Loucy (cell line): ENCODE results near the gene CASP6.

Source experiments
- H2AFZ ChIP-seq: fragments of 200-600 bp; sonication (generic); 2 replicates; pipeline ENCODE4 v1.6.0; 2016; ENCODE audit warnings: antibody characterized with exemption, mild to moderate bottlenecking, low read length, moderate library complexity
- H3F3A ChIP-seq: fragments of 200-600 bp; 2 replicates; pipeline ENCODE4 v1.6.0; 2016; ENCODE audit warnings: antibody characterized with exemption, low read depth, mild to moderate bottlenecking
- H3K27me3 ChIP-seq: fragments of 200-600 bp; sonication (generic); 2 replicates; pipeline ENCODE4 v1.6.1; 2014; ENCODE audit warnings: low read length, mild to moderate bottlenecking; ENCODE audit not compliant: insufficient read depth, poor library complexity, severe bottlenecking
- H3K36me3 ChIP-seq: fragments of 200-600 bp; sonication (generic); 2 replicates; pipeline ENCODE4 v1.6.1; 2016; ENCODE audit warnings: low read length; ENCODE audit not compliant: insufficient read depth
- H3K4me1 ChIP-seq: fragments of 200-600 bp; sonication (generic); 2 replicates; pipeline ENCODE4 v1.5.1; 2014; ENCODE audit warnings: low read length, mild to moderate bottlenecking; ENCODE audit not compliant: insufficient read depth, poor library complexity, severe bottlenecking
- H3K4me2 ChIP-seq: fragments of 200-600 bp; sonication (generic); 2 replicates; pipeline ENCODE4 v1.6.0; 2014; ENCODE audit warnings: antibody characterized with exemption, low read length, low read depth, mild to moderate bottlenecking; ENCODE audit not compliant: poor library complexity, severe bottlenecking
- H3K4me3 ChIP-seq: fragments of 200-600 bp; sonication (generic); 2 replicates; pipeline ENCODE4 v1.5.1; 2014; ENCODE audit warnings: low read length, mild to moderate bottlenecking, mixed read lengths; ENCODE audit not compliant: poor library complexity, severe bottlenecking
- H3K79me2 ChIP-seq: fragments of 200-600 bp; sonication (generic); 2 replicates; pipeline ENCODE4 v1.6.1; 2014; ENCODE audit warnings: low read length; ENCODE audit not compliant: insufficient read depth
- H3K9ac ChIP-seq: fragments of 200-600 bp; sonication (generic); 2 replicates; pipeline ENCODE4 v1.6.0; 2014; ENCODE audit warnings: mild to moderate bottlenecking, low read depth, low read length, moderate library complexity; ENCODE audit not compliant: poor library complexity, severe bottlenecking
- H3K9me2 ChIP-seq: fragments of 200-600 bp; sonication (generic); replicated peaks from 2 replicates; pipeline ENCODE4 v1.6.1; 2016; ENCODE audit warnings: low read depth, low read length, mixed read lengths
- H3K9me3 ChIP-seq: fragments of 200-600 bp; sonication (generic); 2 replicates; pipeline ENCODE4 v1.6.1; 2014; ENCODE audit warnings: mild to moderate bottlenecking, antibody characterized with exemption, low read length, low read depth; ENCODE audit not compliant: insufficient read depth
- H4K20me1 ChIP-seq: fragments of 200-600 bp; sonication (generic); 2 replicates; pipeline ENCODE4 v1.6.0; 2014; ENCODE audit warnings: antibody characterized with exemption, low read length, mild to moderate bottlenecking; ENCODE audit not compliant: insufficient read depth, poor library complexity, severe bottlenecking
- EZH2phosphoT487 ChIP-seq: fragments of 200-600 bp; IDR thresholded peaks from 2 replicates; pipeline ENCODE4 v1.6.1; 2018; ENCODE audit warnings: antibody characterized with exemption, mild to moderate bottlenecking, moderate library complexity, borderline replicate concordance
- TF ChIP-seq, protein P1 (sequence below): fragments of 200-600 bp; sonication (generic); conservative IDR thresholded peaks from 2 replicates; pipeline ENCODE4 v1.5.1; 2014; ENCODE audit warnings: mild to moderate bottlenecking, antibody characterized with exemption, low read length

CASP6 gene

DNA sequence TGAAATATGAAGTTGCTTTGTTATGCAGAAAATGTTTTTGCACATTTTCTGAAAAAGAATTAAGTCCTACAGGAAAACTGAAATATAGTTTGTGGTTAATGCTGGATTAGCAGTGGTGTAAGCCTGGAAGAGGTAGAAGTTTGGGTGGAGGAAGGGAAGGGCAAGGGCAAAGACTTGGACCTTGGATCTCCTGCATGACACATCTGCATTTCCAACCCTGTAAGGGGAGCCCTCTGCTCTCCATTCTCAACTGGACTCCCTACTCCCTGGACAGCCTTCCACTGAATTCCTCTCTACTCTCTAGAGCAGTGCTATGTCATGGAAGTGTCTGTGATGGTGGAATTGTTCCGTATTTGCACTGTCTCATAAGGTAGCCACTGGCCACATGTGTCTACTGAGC lies 4.6 kb downstream of the CASP6 start:
- H3K4me2 ChIP-seq, result peak overlapping the region; percentile 79
- H3K9me2 ChIP-seq, result no peaks in the 10 kb centered on the region
- H4K20me1 ChIP-seq, result peaks cover 7% of the 10 kb centered on the region
- H2AFZ ChIP-seq, result no peak overlapping the region
- H3K36me3 ChIP-seq, result peaks cover 28% of the 10 kb centered on the region; the same call in 1 of the 2 replicates
- no peaks in the 10 kb centered on the region for H3F3A ChIP-seq
- no peaks in the 10 kb centered on the region for H3K27me3 ChIP-seq
- peaks cover 57% of the 10 kb centered on the region for H3K79me2 ChIP-seq
- no peaks in the 10 kb centered on the region for H3K9me3 ChIP-seq
- peaks cover 44% of the 10 kb centered on the region for H3K4me1 ChIP-seq
- TF ChIP-seq EZH2phosphoT487, result no peak
- TF ChIP-seq, protein P1, sequence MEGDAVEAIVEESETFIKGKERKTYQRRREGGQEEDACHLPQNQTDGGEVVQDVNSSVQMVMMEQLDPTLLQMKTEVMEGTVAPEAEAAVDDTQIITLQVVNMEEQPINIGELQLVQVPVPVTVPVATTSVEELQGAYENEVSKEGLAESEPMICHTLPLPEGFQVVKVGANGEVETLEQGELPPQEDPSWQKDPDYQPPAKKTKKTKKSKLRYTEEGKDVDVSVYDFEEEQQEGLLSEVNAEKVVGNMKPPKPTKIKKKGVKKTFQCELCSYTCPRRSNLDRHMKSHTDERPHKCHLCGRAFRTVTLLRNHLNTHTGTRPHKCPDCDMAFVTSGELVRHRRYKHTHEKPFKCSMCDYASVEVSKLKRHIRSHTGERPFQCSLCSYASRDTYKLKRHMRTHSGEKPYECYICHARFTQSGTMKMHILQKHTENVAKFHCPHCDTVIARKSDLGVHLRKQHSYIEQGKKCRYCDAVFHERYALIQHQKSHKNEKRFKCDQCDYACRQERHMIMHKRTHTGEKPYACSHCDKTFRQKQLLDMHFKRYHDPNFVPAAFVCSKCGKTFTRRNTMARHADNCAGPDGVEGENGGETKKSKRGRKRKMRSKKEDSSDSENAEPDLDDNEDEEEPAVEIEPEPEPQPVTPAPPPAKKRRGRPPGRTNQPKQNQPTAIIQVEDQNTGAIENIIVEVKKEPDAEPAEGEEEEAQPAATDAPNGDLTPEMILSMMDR, result no peak
- H3K4me3 ChIP-seq, result peak overlapping the region; percentile 17
- H3K9ac ChIP-seq, result no peak overlapping the region

DNA sequence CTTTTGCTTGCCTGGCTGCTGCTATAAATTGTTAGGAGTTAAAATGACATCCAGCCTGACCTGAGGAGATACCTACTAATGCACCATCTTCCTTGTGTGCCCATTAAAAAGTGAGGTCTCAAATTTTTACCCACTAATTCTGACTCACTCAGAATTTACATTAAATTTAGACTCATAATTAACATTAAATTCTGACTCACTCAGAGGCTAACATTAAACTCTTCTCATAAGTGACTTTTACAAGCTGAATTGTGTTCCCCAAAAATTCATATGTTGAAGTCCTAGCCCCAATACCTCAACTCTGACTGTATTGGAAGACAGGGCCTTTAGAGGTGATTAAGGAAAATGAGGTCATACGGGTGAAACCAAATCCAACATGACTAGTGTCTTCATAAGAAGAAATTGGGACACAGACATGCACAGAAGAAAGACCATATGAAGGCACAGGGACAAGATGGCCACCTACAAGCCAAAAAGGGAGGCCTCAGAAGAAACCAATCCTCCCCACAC lies 11.8 kb downstream of the CASP6 start:
- Histone ChIP-seq H3K4me3 (no peak overlapping the region), H2AFZ (no peak overlapping the region), H4K20me1 (peaks cover 6% of the 10 kb centered on the region), H3K4me2 (peak overlapping the region; percentile 11), H3K79me2 (no peaks in the 10 kb centered on the region; the same call in 1 of the 2 replicates), H3K4me1 (peaks cover 15% of the 10 kb centered on the region), H3K9ac (no peak overlapping the region), H3K9me2 (no peaks in the 10 kb centered on the region), H3K9me3 (no peaks in the 10 kb centered on the region), H3K36me3 (peaks cover 60% of the 10 kb centered on the region), H3F3A (no peaks in the 10 kb centered on the region), H3K27me3 (no peaks in the 10 kb centered on the region)
- TF ChIP-seq, protein P1, result no peak
- TF ChIP-seq EZH2phosphoT487, result no peak

DNA sequence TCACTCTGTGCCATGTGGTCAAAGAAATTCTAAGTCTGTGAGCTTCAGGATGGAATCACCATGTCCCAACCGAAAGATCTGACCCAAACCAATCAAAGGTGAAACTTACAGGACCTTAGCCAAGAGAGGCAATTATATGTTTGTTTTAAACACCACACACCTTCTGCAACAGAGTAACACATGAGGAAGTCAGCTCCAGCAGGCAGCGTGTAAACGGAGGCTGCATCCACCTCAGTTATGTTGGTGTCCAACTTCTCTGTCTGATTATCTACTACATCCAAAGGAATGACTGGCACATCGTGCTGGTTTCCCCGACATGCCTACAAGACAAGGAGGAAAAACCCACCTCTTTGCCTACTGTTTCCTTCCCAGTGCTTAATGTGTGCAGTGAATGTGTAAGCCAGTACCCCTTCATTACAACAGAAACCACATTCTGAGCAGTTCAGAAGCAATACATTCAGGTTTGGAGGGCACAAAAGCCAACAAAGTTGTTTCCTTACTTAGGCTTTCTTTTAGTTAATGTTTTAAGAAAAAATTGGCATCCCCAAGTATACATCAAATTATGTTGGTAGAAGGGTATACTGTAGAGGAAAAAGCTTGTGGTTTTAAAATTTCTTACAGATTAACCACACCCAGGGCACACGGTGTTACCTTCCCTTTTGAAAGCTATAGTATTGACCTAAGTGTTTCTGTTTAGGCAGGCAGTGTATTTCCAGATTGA lies 12.4 kb downstream of the CASP6 start:
- peaks cover 54% of the 10 kb centered on the region for H3K36me3 ChIP-seq
- no peak overlapping the region for H3K4me3 ChIP-seq
- peak overlapping the region; percentile 11 for H3K4me2 ChIP-seq
- TF ChIP-seq, protein P1, result no peak
- TF ChIP-seq EZH2phosphoT487, result no peak
- H3K9ac ChIP-seq, result no peak overlapping the region
- no peaks in the 10 kb centered on the region for H3F3A ChIP-seq
- peaks cover 15% of the 10 kb centered on the region for H3K4me1 ChIP-seq
- no peaks in the 10 kb centered on the region for H3K9me3 ChIP-seq
- H3K79me2 ChIP-seq, result no peaks in the 10 kb centered on the region
- H2AFZ ChIP-seq, result no peak overlapping the region
- H3K9me2 ChIP-seq, result no peaks in the 10 kb centered on the region
- no peaks in the 10 kb centered on the region for H3K27me3 ChIP-seq
- peaks cover under 1% of the 10 kb centered on the region for H4K20me1 ChIP-seq
